ENCODE results near the gene EPHB3. TPM values are rescaled to one million over a fixed set of nuclear protein-coding genes. Genes with fewer than 3 reads are reported as not detected.

The EPHB3 gene
- total and polyA plus RNA-seq, 7 donors, result 0.08 to 1.6 (median 0.63) TPM

DNA sequence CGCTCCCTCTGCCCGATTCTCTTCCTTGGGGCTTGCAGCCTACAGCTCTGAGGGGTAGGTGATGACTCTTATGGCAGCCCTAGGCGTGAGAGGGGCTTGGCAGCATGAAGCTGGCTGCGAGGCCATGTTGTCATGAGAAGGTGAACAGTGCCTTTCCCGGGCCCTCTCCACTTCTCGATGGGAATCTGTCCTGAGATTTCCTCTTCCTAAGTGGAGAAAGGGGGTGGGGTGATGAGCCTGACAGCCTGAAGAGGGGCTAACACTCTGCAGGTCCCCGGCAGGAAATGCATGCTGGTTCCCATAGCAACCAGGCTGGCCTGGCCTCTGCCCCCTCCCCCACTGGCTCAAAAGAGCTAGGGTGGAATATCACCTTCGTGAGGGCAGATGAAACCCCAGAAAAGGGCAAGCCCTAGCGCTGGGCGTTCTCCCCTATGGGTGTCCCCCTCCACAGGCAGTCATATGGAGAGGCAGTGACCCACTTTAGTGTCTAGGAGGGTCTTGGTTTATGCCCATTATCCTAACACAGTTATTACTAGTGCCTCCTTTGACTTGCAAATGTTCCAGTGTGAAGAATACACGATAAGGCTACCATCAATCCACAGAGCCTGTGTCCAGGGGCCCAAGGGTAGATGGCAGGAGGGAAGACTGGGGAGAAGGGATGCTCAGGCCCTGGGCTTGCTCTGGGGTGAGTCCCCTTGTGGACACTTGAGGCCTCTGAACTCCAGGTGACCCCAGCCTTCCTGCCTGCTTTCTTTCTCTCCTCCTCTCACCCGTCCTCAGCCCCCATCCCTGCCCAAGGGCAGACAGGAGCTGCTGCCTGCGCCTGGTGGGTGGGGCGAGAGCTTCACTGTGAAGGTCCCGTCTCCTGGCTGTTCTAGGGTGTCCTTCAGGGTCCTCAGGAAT lies 13.2 kb downstream of the EPHB3 start:
- DNase-seq (no peak), ATAC-seq (no peak)
- H3K4me1 ChIP-seq, result no peaks in the 10 kb centered on the region
- no peak overlapping the region for H3K27ac ChIP-seq
- H3K36me3 ChIP-seq (ENCODE audit: insufficient read depth in 1 of 2, low read depth in 1 of 2), result no peaks in the 10 kb centered on the region
- TF ChIP-seq, protein P1, sequence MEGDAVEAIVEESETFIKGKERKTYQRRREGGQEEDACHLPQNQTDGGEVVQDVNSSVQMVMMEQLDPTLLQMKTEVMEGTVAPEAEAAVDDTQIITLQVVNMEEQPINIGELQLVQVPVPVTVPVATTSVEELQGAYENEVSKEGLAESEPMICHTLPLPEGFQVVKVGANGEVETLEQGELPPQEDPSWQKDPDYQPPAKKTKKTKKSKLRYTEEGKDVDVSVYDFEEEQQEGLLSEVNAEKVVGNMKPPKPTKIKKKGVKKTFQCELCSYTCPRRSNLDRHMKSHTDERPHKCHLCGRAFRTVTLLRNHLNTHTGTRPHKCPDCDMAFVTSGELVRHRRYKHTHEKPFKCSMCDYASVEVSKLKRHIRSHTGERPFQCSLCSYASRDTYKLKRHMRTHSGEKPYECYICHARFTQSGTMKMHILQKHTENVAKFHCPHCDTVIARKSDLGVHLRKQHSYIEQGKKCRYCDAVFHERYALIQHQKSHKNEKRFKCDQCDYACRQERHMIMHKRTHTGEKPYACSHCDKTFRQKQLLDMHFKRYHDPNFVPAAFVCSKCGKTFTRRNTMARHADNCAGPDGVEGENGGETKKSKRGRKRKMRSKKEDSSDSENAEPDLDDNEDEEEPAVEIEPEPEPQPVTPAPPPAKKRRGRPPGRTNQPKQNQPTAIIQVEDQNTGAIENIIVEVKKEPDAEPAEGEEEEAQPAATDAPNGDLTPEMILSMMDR (IDR thresholded peaks at IDR 0.05), result no peak
- peaks cover 0 to 11% (median 0%) of the 10 kb centered on the region in 3 donors for H3K27me3 ChIP-seq (ENCODE audit: insufficient read depth in 3 of 3, low read length in 2 of 3)
- intact Hi-C loops (cut with DNase I), result no loop called here
- no peaks in the 10 kb centered on the region for H3K9me3 ChIP-seq
- 76 to 80% (median 79%) methylated on average over 13 to 15 of the region's 15 CpGs for WGBS, 3 donors
- no peak overlapping the region for H3K4me3 ChIP-seq

DNA sequence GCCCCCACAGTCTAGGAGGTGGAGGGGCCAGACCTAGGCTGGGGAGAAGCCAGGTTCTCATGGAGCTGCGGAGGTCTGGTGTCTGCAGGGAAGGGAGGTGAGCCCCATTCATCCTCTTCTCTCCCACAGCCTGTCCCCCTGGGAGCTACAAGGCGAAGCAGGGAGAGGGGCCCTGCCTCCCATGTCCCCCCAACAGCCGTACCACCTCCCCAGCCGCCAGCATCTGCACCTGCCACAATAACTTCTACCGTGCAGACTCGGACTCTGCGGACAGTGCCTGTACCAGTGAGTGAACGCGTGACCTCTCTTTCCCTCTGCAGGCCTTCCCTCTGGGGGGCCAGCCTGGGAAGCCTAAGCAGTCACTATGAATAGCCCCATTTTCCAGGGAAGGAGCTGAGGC lies 14.1 kb downstream of the EPHB3 start:
- TF ChIP-seq, protein P1 (IDR thresholded peaks at IDR 0.05), result no peak
- DNase-seq (no peak), ATAC-seq (no peak)
- no peak overlapping the region for H3K4me3 ChIP-seq
- H3K4me1 ChIP-seq, result no peaks in the 10 kb centered on the region
- peaks cover 0 to 3% (median 0%) of the 10 kb centered on the region in 3 donors for H3K27me3 ChIP-seq (ENCODE audit: insufficient read depth in 3 of 3, low read length in 2 of 3)
- no peaks in the 10 kb centered on the region for H3K36me3 ChIP-seq (ENCODE audit: insufficient read depth in 1 of 2, low read depth in 1 of 2)
- no peak overlapping the region for H3K27ac ChIP-seq
- no peaks in the 10 kb centered on the region for H3K9me3 ChIP-seq
- 89 to 92% (median 91%) methylated on average over 9 of the region's 9 CpGs for WGBS, 3 donors
- intact Hi-C loops (cut with DNase I), result no loop called here

DNA sequence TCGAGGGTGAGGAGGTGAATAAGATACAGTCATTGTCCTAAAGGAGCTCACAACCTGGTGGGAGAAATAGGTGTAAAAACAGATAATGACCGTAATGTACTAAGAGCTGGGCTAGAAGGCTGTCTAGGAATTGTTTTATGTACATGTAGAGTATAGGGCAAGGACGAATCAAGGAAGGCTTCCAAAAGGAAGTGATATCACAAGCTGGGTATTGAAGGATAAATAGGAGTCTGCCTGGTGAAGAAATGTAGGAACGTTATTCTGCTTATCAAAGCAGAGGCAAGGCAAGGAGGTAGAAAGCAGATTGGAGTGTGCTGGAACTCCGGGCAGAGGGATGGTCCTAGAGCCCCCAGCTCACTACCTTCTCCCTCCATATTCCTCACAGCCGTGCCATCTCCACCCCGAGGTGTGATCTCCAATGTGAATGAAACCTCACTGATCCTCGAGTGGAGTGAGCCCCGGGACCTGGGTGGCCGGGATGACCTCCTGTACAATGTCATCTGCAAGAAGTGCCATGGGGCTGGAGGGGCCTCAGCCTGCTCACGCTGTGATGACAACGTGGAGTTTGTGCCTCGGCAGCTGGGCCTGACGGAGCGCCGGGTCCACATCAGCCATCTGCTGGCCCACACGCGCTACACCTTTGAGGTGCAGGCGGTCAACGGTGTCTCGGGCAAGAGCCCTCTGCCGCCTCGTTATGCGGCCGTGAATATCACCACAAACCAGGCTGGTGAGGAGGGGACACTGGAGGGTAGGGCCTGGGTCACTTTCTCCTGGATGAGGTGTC lies 15.1 kb downstream of the EPHB3 start:
- DNase-seq (no peak), ATAC-seq (no peak)
- no peak overlapping the region for H3K4me3 ChIP-seq
- 89 to 93% (median 92%) methylated on average over 25 of the region's 25 CpGs for WGBS, 3 donors
- intact Hi-C loops (cut with DNase I), result no loop called here
- no peaks in the 10 kb centered on the region for H3K4me1 ChIP-seq
- no peaks in the 10 kb centered on the region for H3K9me3 ChIP-seq
- H3K27ac ChIP-seq, result no peak overlapping the region
- TF ChIP-seq, protein P1 (IDR thresholded peaks at IDR 0.05), result no peak
- H3K27me3 ChIP-seq (ENCODE audit: insufficient read depth in 3 of 3, low read length in 2 of 3), result no peaks in the 10 kb centered on the region
- H3K36me3 ChIP-seq (ENCODE audit: insufficient read depth in 1 of 2, low read depth in 1 of 2), result no peaks in the 10 kb centered on the region

DNA sequence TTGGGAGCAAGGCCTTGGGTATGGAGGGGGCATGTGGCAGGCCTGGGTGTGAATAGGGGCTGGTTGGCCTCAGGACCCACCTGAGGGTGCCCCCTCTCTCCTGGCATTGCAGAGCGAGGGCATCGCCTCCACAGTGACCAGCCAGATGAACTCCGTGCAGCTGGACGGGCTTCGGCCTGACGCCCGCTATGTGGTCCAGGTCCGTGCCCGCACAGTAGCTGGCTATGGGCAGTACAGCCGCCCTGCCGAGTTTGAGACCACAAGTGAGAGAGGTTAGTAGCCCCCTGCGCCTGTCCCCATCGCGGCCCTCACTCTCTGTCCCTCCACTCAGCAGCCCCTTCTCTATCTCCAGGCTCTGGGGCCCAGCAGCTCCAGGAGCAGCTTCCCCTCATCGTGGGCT lies 16.0 kb downstream of the EPHB3 start:
- TF ChIP-seq, protein P1 (IDR thresholded peaks at IDR 0.05), result no peak
- Histone ChIP-seq H3K36me3 (ENCODE audit: insufficient read depth in 1 of 2, low read depth in 1 of 2) (no peaks in the 10 kb centered on the region), H3K4me1 (no peaks in the 10 kb centered on the region), H3K9me3 (no peaks in the 10 kb centered on the region), H3K27ac (no peak overlapping the region), H3K4me3 (no peak overlapping the region), H3K27me3 (ENCODE audit: insufficient read depth in 3 of 3, low read length in 2 of 3) (no peaks in the 10 kb centered on the region)
- DNase-seq (no peak), ATAC-seq (no peak)
- WGBS, 3 donors, result 93 to 96% (median 95%) methylated on average over 12 to 15 of the region's 15 CpGs
- intact Hi-C loops (cut with DNase I), result no loop called here
